K562 (cell line): ENCODE results near the gene USP48. TPM values are rescaled to one million over a fixed set of nuclear protein-coding genes. Genes with fewer than 3 reads are reported as not detected.
A peak's percentile ranks its signal among the peaks of the same experiment; 100 is the strongest.

Experiments used
- BACH1 ChIP-seq: fragments of 200-800 bp; sonication (Bioruptor generic); IDR thresholded peaks from 2 replicates; pipeline ENCODE4 v1.6.1; 2016; ENCODE audit warnings: missing genetic modification characterization, missing compliant biosample characterization
- CHD2 ChIP-seq: IDR thresholded peaks from 2 replicates; pipeline ENCODE4 v1.6.1; 2011; ENCODE audit warnings: low read depth, low read length
- ESRRB ChIP-seq: fragments of 250-450 bp; sonication (Bioruptor Pico); IDR thresholded peaks from 2 replicates; pipeline ENCODE4 v1.5.0; 2020; ENCODE audit warnings: mild to moderate bottlenecking, moderate library complexity, borderline replicate concordance
- FOXA3 ChIP-seq, 2 experiments: fragments of 450-650 bp in 1 of 2; sonication (generic) in 1 of 2; formaldehyde crosslinking; IDR thresholded peaks in 1 of 2; conservative IDR thresholded peaks in 1 of 2; 2 replicates each; pipeline versions ENCODE4 v1.4.0 to v1.8.0; 2020 to 2022; ENCODE audit warnings: mild to moderate bottlenecking in 2 of 2, missing genetic modification reagents in 1 of 2
- FUS ChIP-seq: fragments of 200-400 bp; formaldehyde crosslinking; optimal IDR thresholded peaks from 2 replicates; pipeline ENCODE3; 2017; ENCODE audit warnings: low read depth, low read length
- GABPA ChIP-seq: fragments of 200-800 bp; sonication (Bioruptor generic); conservative IDR thresholded peaks from 2 replicates; pipeline ENCODE4 v1.6.1; 2016; ENCODE audit warnings: low read depth, missing genetic modification characterization, missing compliant biosample characterization
- HNRNPK ChIP-seq: fragments of 200-400 bp; formaldehyde crosslinking; IDR thresholded peaks from one replicate; pipeline ENCODE4 v1.6.1; 2018; ENCODE audit warnings: mild to moderate bottlenecking, low read depth, low read length; ENCODE audit not compliant: poor library complexity, severe bottlenecking
- IFI16 ChIP-seq: fragments of 250-450 bp; sonication (Bioruptor Pico); IDR thresholded peaks from 2 replicates; pipeline ENCODE4 v2.1.2; 2022; ENCODE audit warnings: mild to moderate bottlenecking, inconsistent platforms
- KDM2B ChIP-seq: fragments of 250-450 bp; sonication (Bioruptor Pico); IDR thresholded peaks from 2 replicates; pipeline ENCODE4 v1.8.0; 2021; ENCODE audit warnings: mild to moderate bottlenecking, moderate library complexity
- MLLT1 ChIP-seq, 2 experiments: fragments of 450-650 bp; IDR thresholded peaks; 2 replicates each; pipeline ENCODE4 v1.6.1; 2016
- NR2C2 ChIP-seq, 2 experiments: fragments of 200-800 bp in 1 of 2; sonication (Bioruptor generic) in 1 of 2; sonication (generic) in 1 of 2; formaldehyde crosslinking in 1 of 2; IDR thresholded peaks; 2 replicates each; pipeline versions ENCODE4 v1.6.1 to v1.8.0; 2016 to 2022; ENCODE audit warnings: mild to moderate bottlenecking in 1 of 2, missing compliant biosample characterization in 1 of 2, missing genetic modification characterization in 1 of 2, missing genetic modification reagents in 1 of 2
- NUFIP1 ChIP-seq: fragments of 450-650 bp; IDR thresholded peaks from 2 replicates; pipeline ENCODE4 v1.6.1; 2018; ENCODE audit not compliant: partially characterized antibody
- PML ChIP-seq: IDR thresholded peaks from 2 replicates; pipeline ENCODE4 v1.6.1; 2012; ENCODE audit warnings: low read length, inconsistent platforms
- SMARCA5 ChIP-seq: fragments of 450-650 bp; IDR thresholded peaks from 2 replicates; pipeline ENCODE4 v1.6.1; 2016
- SMARCE1 ChIP-seq: fragments of 450-650 bp; IDR thresholded peaks from 2 replicates; pipeline ENCODE4 v1.7.1; 2016; ENCODE audit warnings: mild to moderate bottlenecking
- STAG1 ChIP-seq: sonication (generic); formaldehyde crosslinking; IDR thresholded peaks from 2 replicates; pipeline ENCODE4 v1.5.0; 2020; ENCODE audit warnings: missing genetic modification reagents, borderline replicate concordance
- USF1 ChIP-seq: sonication (generic); formaldehyde crosslinking; IDR thresholded peaks from 2 replicates; pipeline ENCODE4 v1.9.0; 2022; ENCODE audit warnings: mild to moderate bottlenecking, missing genetic modification reagents
- ZFP1 ChIP-seq: fragments of 450-650 bp; formaldehyde crosslinking; IDR thresholded peaks from 2 replicates; pipeline ENCODE4 v1.4.0; 2020; ENCODE audit warnings: mild to moderate bottlenecking, mixed read lengths
- ZNF282 ChIP-seq: sonication (generic); formaldehyde crosslinking; IDR thresholded peaks from 2 replicates; pipeline ENCODE4 v1.8.1; 2023; ENCODE audit warnings: missing genetic modification reagents
- ZNF830 ChIP-seq: fragments of 250-450 bp; sonication (Bioruptor Pico); IDR thresholded peaks from 2 replicates; pipeline ENCODE4 v1.5.0; 2021; ENCODE audit warnings: mild to moderate bottlenecking
- polyA plus RNA-seq, 8 experiments: library from polyadenylated mRNA; depleted of rRNA in 4 of 8; stranded (reverse) in 5 of 8; unstranded in 3 of 8; fragments of >200 nt; fragmentation: Nextera tagmentation in 2 of 8; fragmentation: Illumina TruSeq in 1 of 8; extraction: Ambion mirVana in 2 of 8; extraction: Trizol in 1 of 8; gene quantifications; 2 replicates each; pipeline versions ENCODE4 v1.2.1 to v1.2.3, GENCODE V29; 2011 to 2014; ENCODE audit warnings: inconsistent platforms in 1 of 8, missing spikeins in 1 of 8
- total RNA-seq, 7 experiments: library from RNA; depleted of rRNA in 6 of 7; stranded (reverse); fragments of >200 nt in 6 of 7; fragmentation: Illumina TruSeq in 2 of 7; extraction: Trizol in 2 of 7; gene quantifications; 2 replicates each; pipeline versions ENCODE4 v1.2.1 to v1.2.3, GENCODE V29; 2011 to 2021; ENCODE audit warnings: low replicate concordance in 1 of 7
- TF ChIP-seq, protein P1 (sequence below): fragments of 250-450 bp; sonication (Bioruptor Pico); IDR thresholded peaks from 2 replicates; pipeline ENCODE4 v1.8.0; 2022; ENCODE audit warnings: moderate library complexity, mild to moderate bottlenecking, inconsistent platforms
- TF ChIP-seq, protein P2 (sequence below), 2 experiments: IDR thresholded peaks; 2 replicates each; pipeline ENCODE4 v1.6.1; 2012; ENCODE audit warnings: improper control_type of control experiment in 2 of 2, low read depth in 2 of 2, low read length in 2 of 2, borderline replicate concordance in 1 of 2

USP48 gene
- total and polyA plus RNA-seq, 9 of the 15 experiments (the other 6 are each of a cell fraction or from before 2014, with no cell fraction given): 23.3 to 123 (median 106) TPM

DNA sequence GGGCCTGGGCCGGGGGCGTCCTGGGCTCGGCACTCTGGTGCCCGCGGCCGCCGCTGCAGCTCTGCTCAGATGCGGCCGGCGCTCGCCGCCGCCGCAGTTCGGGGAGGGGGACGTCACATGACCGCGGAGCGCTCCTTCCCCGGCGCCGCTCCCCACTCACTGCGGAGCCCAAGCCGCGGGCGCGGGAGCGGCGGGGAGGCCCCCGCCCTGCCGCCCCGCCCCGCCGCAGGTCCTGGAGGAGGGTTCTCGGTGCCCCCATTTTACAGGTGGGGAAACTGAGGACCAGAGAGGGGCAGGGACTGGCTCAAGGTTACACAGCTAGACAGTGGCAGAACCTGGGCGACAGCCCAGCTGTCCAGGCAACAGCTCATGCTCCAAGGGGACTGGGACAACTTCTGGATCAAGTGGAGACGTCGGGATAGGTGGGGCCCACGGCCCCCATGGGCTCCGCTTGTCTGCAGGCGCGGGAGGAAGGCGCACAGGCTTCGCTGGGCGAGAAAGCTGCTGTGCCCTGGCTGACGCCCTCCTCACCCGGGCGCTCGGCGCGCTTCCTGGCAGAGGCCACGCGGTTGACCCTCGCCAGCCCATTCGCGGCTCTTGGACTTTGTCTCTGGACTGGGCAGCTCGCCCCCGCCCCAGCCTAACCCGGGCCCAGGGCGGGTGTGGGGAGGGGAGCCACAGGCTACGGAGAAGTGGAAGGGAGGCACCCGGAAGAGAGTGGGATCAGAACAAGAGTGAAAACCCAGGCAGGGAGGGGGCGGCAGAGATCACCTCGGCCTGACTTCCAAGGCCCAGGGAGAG lies 113.5 kb downstream of the USP48 start, which contains the start of gene RAP1GAP (continued):
- TF ChIP-seq, protein P1, sequence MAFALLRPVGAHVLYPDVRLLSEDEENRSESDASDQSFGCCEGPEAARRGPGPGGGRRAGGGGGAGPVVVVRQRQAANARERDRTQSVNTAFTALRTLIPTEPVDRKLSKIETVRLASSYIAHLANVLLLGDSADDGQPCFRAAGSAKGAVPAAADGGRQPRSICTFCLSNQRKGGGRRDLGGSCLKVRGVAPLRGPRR (CRISPR knock-in tag): no peak; the same call in 1 of the 2 replicates
- TF ChIP-seq, protein P2, sequence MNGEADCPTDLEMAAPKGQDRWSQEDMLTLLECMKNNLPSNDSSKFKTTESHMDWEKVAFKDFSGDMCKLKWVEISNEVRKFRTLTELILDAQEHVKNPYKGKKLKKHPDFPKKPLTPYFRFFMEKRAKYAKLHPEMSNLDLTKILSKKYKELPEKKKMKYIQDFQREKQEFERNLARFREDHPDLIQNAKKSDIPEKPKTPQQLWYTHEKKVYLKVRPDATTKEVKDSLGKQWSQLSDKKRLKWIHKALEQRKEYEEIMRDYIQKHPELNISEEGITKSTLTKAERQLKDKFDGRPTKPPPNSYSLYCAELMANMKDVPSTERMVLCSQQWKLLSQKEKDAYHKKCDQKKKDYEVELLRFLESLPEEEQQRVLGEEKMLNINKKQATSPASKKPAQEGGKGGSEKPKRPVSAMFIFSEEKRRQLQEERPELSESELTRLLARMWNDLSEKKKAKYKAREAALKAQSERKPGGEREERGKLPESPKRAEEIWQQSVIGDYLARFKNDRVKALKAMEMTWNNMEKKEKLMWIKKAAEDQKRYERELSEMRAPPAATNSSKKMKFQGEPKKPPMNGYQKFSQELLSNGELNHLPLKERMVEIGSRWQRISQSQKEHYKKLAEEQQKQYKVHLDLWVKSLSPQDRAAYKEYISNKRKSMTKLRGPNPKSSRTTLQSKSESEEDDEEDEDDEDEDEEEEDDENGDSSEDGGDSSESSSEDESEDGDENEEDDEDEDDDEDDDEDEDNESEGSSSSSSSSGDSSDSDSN (IDR thresholded peaks at IDR 0.05; ENCODE audit: borderline replicate concordance in 1 of 2, low read depth in 2 of 2, low read length in 2 of 2): peak in 1 of 2 experiments; percentile 87; a peak in 2 of 4 replicates
- TF ChIP-seq MLLT1 (IDR thresholded peaks at IDR 0.05) (0 out of 4 replicates have a peak, but pooled peaks of 1 of the 2 experiments have one; percentile 39), BACH1 (tag) (no peak), ZNF830 (CRISPR knock-in tag) (peak; percentile 10; the same call in 1 of the 2 replicates), ZNF282 (0 out of 2 replicates have a peak, but pooled peaks have one; percentile 22), ESRRB (no peak), SMARCE1 (0 out of 2 replicates have a peak, but pooled peaks have one; percentile 59), PML (0 out of 2 replicates have a peak, but pooled peaks have one; percentile 11), CHD2 (0 out of 2 replicates have a peak, but pooled peaks have one; percentile 15), IFI16 (CRISPR knock-in tag) (no peak), HNRNPK (no peak), STAG1 (no peak), USF1 (CRISPR knock-in tag) (peak; percentile 79), FUS (no peak), NUFIP1 (no peak), FOXA3 (CRISPR knock-in tag; conservative IDR thresholded peaks at IDR 0.05 in 1 of 2, IDR thresholded peaks at IDR 0.05 in 1 of 2) (no peak), KDM2B (CRISPR knock-in tag) (peak; percentile 94; the same call in 1 of the 2 replicates), GABPA (peak; percentile 51), NR2C2 (CRISPR knock-in tag; IDR thresholded peaks at IDR 0.05) (no peak), NR2C2 (tag; IDR thresholded peaks at IDR 0.05) (no peak), ZFP1 (CRISPR knock-in tag) (no peak), SMARCA5 (peak; percentile 94)
